SK-N-SH (cell line): ENCODE measurements around the gene CCNB1. TPM values are rescaled to one million over a fixed set of nuclear protein-coding genes. Genes with fewer than 3 reads are reported as not detected.
"Not testable (repeated sequence)": the region's sequence is repeated elsewhere in the genome, so short reads cannot be mapped to it uniquely, and the experiment has no call there.

Source experiments
- CTCF ChIA-PET: fragments of 300-600, 350-600 bp; formaldehyde crosslinking; extraction: SDS; loops from one replicate; lab custom pipeline; 2021; lab: Yijun Ruan, JAX
- POLR2A ChIA-PET: fragments of 350-600 bp; sonication (Branson Sonifier 250); formaldehyde crosslinking; extraction: SDS; loops from one replicate; lab custom pipeline; 2020; ENCODE audit warnings: antibody characterized with exemption, inconsistent platforms; lab: Yijun Ruan, JAX
- DNase-seq: peaks from one replicate; pipeline ENCODE4 v3.0.0; 2012
- H2AFZ ChIP-seq: fragments of 200-600 bp; sonication (generic); 2 replicates; pipeline ENCODE4 v1.8.1; 2016; ENCODE audit warnings: antibody characterized with exemption, mild to moderate bottlenecking, low read depth
- H3F3A ChIP-seq: fragments of 200-600 bp; sonication (generic); replicated peaks from 2 replicates; pipeline ENCODE3; 2016; ENCODE audit warnings: antibody characterized with exemption, mild to moderate bottlenecking; ENCODE audit not compliant: insufficient read depth
- H3K27ac ChIP-seq, 2 experiments: fragments of 200-500 bp in 1 of 2; fragments of 200-600 bp in 1 of 2; sonication (Bioruptor generic) in 1 of 2; sonication (generic), shearing (Covaris generic) in 1 of 2; 2 replicates each; pipeline versions ENCODE4 v1.5.1 to v1.6.1; 2014 to 2016; ENCODE audit warnings: low read depth in 2 of 2, inconsistent platforms in 1 of 2, low read length in 1 of 2, mild to moderate bottlenecking in 1 of 2, mixed read lengths in 1 of 2
- H3K27me3 ChIP-seq: fragments of 200-600 bp; sonication (generic), shearing (Covaris generic); 2 replicates; pipeline ENCODE4 v1.6.1; 2016; ENCODE audit warnings: mixed run types; ENCODE audit not compliant: insufficient read depth
- H3K36me3 ChIP-seq, 2 experiments: fragments of 200-500 bp in 1 of 2; fragments of 200-600 bp in 1 of 2; sonication (Bioruptor generic) in 1 of 2; sonication (generic) in 1 of 2; replicated peaks in 1 of 2; 2 replicates each; pipeline versions ENCODE3 to v1.5.1; 2014 to 2016; ENCODE audit warnings: low read length in 1 of 2, mild to moderate bottlenecking in 1 of 2; ENCODE audit not compliant: insufficient read depth in 2 of 2, control insufficient read depth in 1 of 2
- H3K4me1 ChIP-seq, 2 experiments: fragments of 200-500 bp in 1 of 2; fragments of 200-600 bp in 1 of 2; sonication (Bioruptor generic) in 1 of 2; sonication (generic), shearing (Covaris generic) in 1 of 2; 2 replicates each; pipeline versions ENCODE4 v1.5.1 to v1.6.1; 2014 to 2016; ENCODE audit warnings: low read depth in 1 of 2, low read length in 1 of 2, mixed run types in 1 of 2; ENCODE audit not compliant: insufficient read depth in 2 of 2, control insufficient read depth in 1 of 2
- H3K4me2 ChIP-seq: fragments of 200-600 bp; sonication (generic), shearing (Covaris generic); 2 replicates; pipeline ENCODE4 v1.6.1; 2017; ENCODE audit warnings: mixed run types
- H3K4me3 ChIP-seq, 2 experiments: fragments of 200-500 bp in 1 of 2; fragments of 200-600 bp in 1 of 2; sonication (Bioruptor generic) in 1 of 2; sonication (generic), shearing (Covaris generic) in 1 of 2; 2 replicates each; pipeline versions ENCODE4 v1.5.1 to v1.8.1; 2014 to 2016; ENCODE audit warnings: low read depth in 2 of 2, inconsistent platforms in 1 of 2, low read length in 1 of 2, mild to moderate bottlenecking in 1 of 2, mixed read lengths in 1 of 2, moderate library complexity in 1 of 2
- H3K79me2 ChIP-seq: fragments of 200-600 bp; sonication (generic); 2 replicates; pipeline ENCODE4 v1.8.1; 2017; ENCODE audit warnings: mild to moderate bottlenecking; ENCODE audit not compliant: insufficient read depth
- H3K9ac ChIP-seq: fragments of 200-600 bp; sonication (generic); 2 replicates; pipeline ENCODE4 v1.6.1; 2017; ENCODE audit warnings: mixed run types
- H3K9me2 ChIP-seq: fragments of 200-600 bp; sonication (generic); 2 replicates; pipeline ENCODE4 v1.6.1; 2017; ENCODE audit warnings: mixed run types
- H3K9me3 ChIP-seq: fragments of 200-600 bp; sonication (generic); 2 replicates; pipeline ENCODE4 v1.6.1; 2017; ENCODE audit warnings: mixed run types, mild to moderate bottlenecking, moderate library complexity
- H4K20me1 ChIP-seq: fragments of 200-600 bp; sonication (generic); 2 replicates; pipeline ENCODE4 v1.6.1; 2017; ENCODE audit warnings: mild to moderate bottlenecking, mixed run types; ENCODE audit not compliant: insufficient read depth
- CHD2 ChIP-seq: fragments of 150-350 bp; IDR thresholded peaks from 2 replicates; pipeline ENCODE4 v1.6.1; 2018; ENCODE audit warnings: low read length; ENCODE audit not compliant: partially characterized antibody
- EP300 ChIP-seq, 2 experiments: IDR thresholded peaks; 2 replicates each; pipeline versions ENCODE4 v1.4.0 to v1.6.1; 2012; ENCODE audit warnings: borderline replicate concordance in 1 of 2, low read depth in 1 of 2, low read length in 1 of 2
- EZH2phosphoT487 ChIP-seq: fragments of 200-600 bp; sonication (generic); IDR thresholded peaks from 2 replicates; pipeline ENCODE4 v1.6.1; 2017; ENCODE audit warnings: low read depth, mixed run types, mild to moderate bottlenecking, antibody characterized with exemption, moderate library complexity, borderline replicate concordance
- FOSL2 ChIP-seq: IDR thresholded peaks from 2 replicates; pipeline ENCODE4 v1.4.0; 2012; ENCODE audit warnings: low read depth, mild to moderate bottlenecking, moderate library complexity, borderline replicate concordance
- FOXJ3 ChIP-seq: sonication (generic); formaldehyde crosslinking; IDR thresholded peaks from 2 replicates; pipeline ENCODE4 v1.5.1; 2020; ENCODE audit warnings: mild to moderate bottlenecking, missing genetic modification reagents
- FOXM1 ChIP-seq: IDR thresholded peaks from 2 replicates; pipeline ENCODE4 v1.4.0; 2012; ENCODE audit warnings: low read depth, mild to moderate bottlenecking
- NFIC ChIP-seq: IDR thresholded peaks from 2 replicates; pipeline ENCODE4 v1.4.0; 2012; ENCODE audit warnings: borderline replicate concordance
- PBX3 ChIP-seq: IDR thresholded peaks from 2 replicates; pipeline ENCODE4; 2012
- POLR2AphosphoS5 ChIP-seq: IDR thresholded peaks from 2 replicates; pipeline ENCODE4 v1.6.1; 2012; ENCODE audit warnings: low read depth, low read length
- RAD21 ChIP-seq: IDR thresholded peaks from 2 replicates; pipeline ENCODE4 v1.6.1; 2012; ENCODE audit warnings: mild to moderate bottlenecking, low read length
- REST ChIP-seq: IDR thresholded peaks from 2 replicates; pipeline ENCODE4 v1.6.1; 2012; ENCODE audit warnings: mild to moderate bottlenecking, low read depth, low read length, moderate library complexity
- RFX5 ChIP-seq: IDR thresholded peaks from 2 replicates; pipeline ENCODE4 v1.6.1; 2012; ENCODE audit warnings: mild to moderate bottlenecking, improper control_type of control experiment, low read length
- SIN3A ChIP-seq: IDR thresholded peaks from 2 replicates; pipeline ENCODE4 v1.6.1; 2012; ENCODE audit warnings: low read depth, mild to moderate bottlenecking, low read length, moderate library complexity, borderline replicate concordance
- SMC3 ChIP-seq: IDR thresholded peaks from 2 replicates; pipeline ENCODE4 v1.6.1; 2012; ENCODE audit warnings: low read depth, low read length, improper control_type of control experiment
- ZBTB33 ChIP-seq: IDR thresholded peaks from 2 replicates; pipeline ENCODE4 v1.4.0; 2012; ENCODE audit warnings: low read depth, borderline replicate concordance
- WGBS: methylation state at CpG from one replicate; pipeline ENCODE4 v1.1.6; 2017; ENCODE audit warnings: low lambda C conversion rate; 5-methylcytosine and 5-hydroxymethylcytosine counted together
- polyA plus RNA-seq, 3 experiments: library from polyadenylated mRNA; depleted of rRNA; stranded (reverse); fragments of >200 nt; gene quantifications; 2 replicates each; pipeline ENCODE4 v1.2.3, GENCODE V29; 2012

Gene CCNB1
- polyA plus RNA-seq, 1 of the 3 experiments (the other 2 are of a cell fraction) = 78.6 TPM

- WGBS = 94% methylated on average over 4 of the region's 4 CpGs
These were observed 26.7 kb upstream of the CCNB1 start for GRCh38 chr5:69140239-69140638.

GRCh38 chr5:69140827-69141226 is 26.1 kb upstream of the CCNB1 start:
- Histone ChIP-seq H3K27me3 (no peaks in the 10 kb centered on the region), H3K9me2 (no peaks in the 10 kb centered on the region), H4K20me1 (no peaks in the 10 kb centered on the region), H3K27ac (no peak overlapping the region), H3K9me3 (0 out of 2 replicates have a peak, but pooled peaks cover 12% of the 10 kb centered on the region), H3K4me2 (no peak overlapping the region), H3K79me2 (no peaks in the 10 kb centered on the region), H3F3A (no peaks in the 10 kb centered on the region), H3K36me3 (peaks cover 0 to 4% of the 10 kb centered on the region in 2 experiments), H2AFZ (no peak overlapping the region), H3K4me3 (no peak overlapping the region), H3K9ac (no peak overlapping the region), H3K4me1 (no peaks in the 10 kb centered on the region)
- no peak for DNase-seq
- POLR2A ChIA-PET = no interaction called here
- CTCF ChIA-PET = interaction anchor here (1.2 kb wide), 1 partner anchor 47 kb away, joined by 3 read pairs; the partner anchor contains the start of gene SLC30A5
- 21% methylated on average over 1 of the region's 1 CpG for WGBS
- TF ChIP-seq CHD2 (no peak), RAD21 (no peak), PBX3 (no peak), ZBTB33 (no peak), SMC3 (no peak), REST (no peak), FOXM1 (no peak), SIN3A (no peak), RFX5 (no peak), EP300 (IDR thresholded peaks at IDR 0.05; ENCODE audit: borderline replicate concordance in 1 of 2, low read depth in 1 of 2, low read length in 1 of 2) (no peak), EZH2phosphoT487 (no peak), FOSL2 (no peak), FOXJ3 (CRISPR knock-in tag) (no peak), NFIC (no peak), POLR2AphosphoS5 (no peak)

More at GRCh38 chr5:69140239-69140638, 26.7 kb upstream of the CCNB1 start:
- H3K9me3 ChIP-seq = 0 out of 2 replicates have a peak, but pooled peaks cover 12% of the 10 kb centered on the region
- H3F3A ChIP-seq, H3K36me3 ChIP-seq, H3K27ac ChIP-seq, H3K27me3 ChIP-seq, H3K4me2 ChIP-seq, DNase-seq, H3K4me3 ChIP-seq, H3K9me2 ChIP-seq, POLR2A ChIA-PET, H4K20me1 ChIP-seq, H2AFZ ChIP-seq, H3K4me1 ChIP-seq, H3K79me2 ChIP-seq, H3K9ac ChIP-seq: not testable (repeated sequence)
- CTCF ChIA-PET = interaction anchor here (0.6 to 1.2 kb wide), 2 partner anchors 47 to 97 kb away, joined by 3 read pairs; partner anchors contain the start of gene SLC30A5

GRCh38 chr5:69148576-69148975 is 18.4 kb upstream of the CCNB1 start:
- H3K36me3 ChIP-seq, CTCF ChIA-PET, H3K9ac ChIP-seq, H3K9me2 ChIP-seq, H2AFZ ChIP-seq, H3K4me3 ChIP-seq, DNase-seq, H3K27ac ChIP-seq, POLR2A ChIA-PET, H3K4me1 ChIP-seq, H3K27me3 ChIP-seq, H3K9me3 ChIP-seq, H3K4me2 ChIP-seq, H4K20me1 ChIP-seq, H3F3A ChIP-seq, H3K79me2 ChIP-seq: not testable (repeated sequence)
- 93% methylated on average over 7 of the region's 7 CpGs for WGBS
